ENCODE data around the gene RORC.
"Not testable (repeated sequence)": the region's sequence is repeated elsewhere in the genome, so short reads cannot be mapped to it uniquely, and the experiment has no call there.

RORC gene

GRCh38 chr1:151807766-151808165, 23.8 kb downstream of the RORC start:
- in situ Hi-C loops (cut with MboI; ENCODE audit: low sequenced_read_pairs), result no loop called here

GRCh38 chr1:151807131-151807530, 24.5 kb downstream of the RORC start:
- in situ Hi-C loops (cut with MboI; ENCODE audit: low sequenced_read_pairs), result no loop called here

GRCh38 chr1:151806170-151806569, 25.4 kb downstream of the RORC start:
- in situ Hi-C loops (cut with MboI; ENCODE audit: low sequenced_read_pairs), result no loop called here

- in situ Hi-C loops (cut with MboI; ENCODE audit: low sequenced_read_pairs), result no loop called here
Measured at GRCh38 chr1:151805066-151805820, 26.4 kb downstream of the RORC start, which contains the start of gene LINGO4. Gene LINGO4 (minus strand): TSS chr1:151805419. CDS start chr1:151802704, 2,715 bp downstream.

- in situ Hi-C loops (cut with MboI; ENCODE audit: low sequenced_read_pairs), result no loop called here
Measured at GRCh38 chr1:151803915-151804314, 27.7 kb downstream of the RORC start.

GRCh38 chr1:151803164-151803563, 28.4 kb downstream of the RORC start:
- in situ Hi-C loops (cut with MboI; ENCODE audit: low sequenced_read_pairs), result no loop called here

- in situ Hi-C loops (cut with MboI; ENCODE audit: low sequenced_read_pairs), result no loop called here
Measured at GRCh38 chr1:151802372-151802771, 29.2 kb downstream of the RORC start.

- in situ Hi-C loops (cut with MboI; ENCODE audit: low sequenced_read_pairs), result no loop called here
Measured at GRCh38 chr1:151801846-151802245, 29.8 kb downstream of the RORC start.

GRCh38 chr1:151801310-151801820, 30.2 kb downstream of the RORC start:
- in situ Hi-C loops (cut with MboI; ENCODE audit: low sequenced_read_pairs), result no loop called here

- in situ Hi-C loops (cut with MboI; ENCODE audit: low sequenced_read_pairs), result no loop called here
Measured at GRCh38 chr1:151800830-151801229, 30.8 kb downstream of the RORC start.

- in situ Hi-C loops (cut with MboI; ENCODE audit: low sequenced_read_pairs), result no loop called here
Measured at GRCh38 chr1:151799179-151800022, 32.2 kb downstream of the RORC start.

- in situ Hi-C loops (cut with MboI; ENCODE audit: low sequenced_read_pairs), result no loop called here
Measured at GRCh38 chr1:151798571-151798970, 33.0 kb downstream of the RORC start.

- in situ Hi-C loops (cut with MboI; ENCODE audit: low sequenced_read_pairs), result no loop called here
Measured at GRCh38 chr1:151790940-151791651, 40.5 kb downstream of the RORC start.

GRCh38 chr1:151790071-151790939, 41.3 kb downstream of the RORC start, which contains the start of gene TDRKH:
Gene TDRKH (minus strand): TSS chr1:151790500. CDS start chr1:151783022, 7,478 bp downstream.
- in situ Hi-C loops (cut with MboI; ENCODE audit: low sequenced_read_pairs), result no loop called here

GRCh38 chr1:151787689-151788088, 43.9 kb downstream of the RORC start:
- in situ Hi-C loops (cut with MboI; ENCODE audit: low sequenced_read_pairs), result no loop called here

- in situ Hi-C loops (cut with MboI; ENCODE audit: low sequenced_read_pairs), result no loop called here
Measured at GRCh38 chr1:151783796-151784195, 47.8 kb downstream of the RORC start.

- in situ Hi-C loops (cut with MboI; ENCODE audit: low sequenced_read_pairs), result no loop called here
Measured at GRCh38 chr1:151782741-151783140, 48.9 kb downstream of the RORC start.

- in situ Hi-C loops (cut with MboI; ENCODE audit: low sequenced_read_pairs), result not testable (repeated sequence)
Measured at GRCh38 chr1:151782026-151782425, 49.6 kb downstream of the RORC start.

GRCh38 chr1:151780736-151781135, 50.9 kb downstream of the RORC start:
- in situ Hi-C loops (cut with MboI; ENCODE audit: low sequenced_read_pairs), result not testable (repeated sequence)

GRCh38 chr1:151779852-151780251, 51.8 kb downstream of the RORC start:
- in situ Hi-C loops (cut with MboI; ENCODE audit: low sequenced_read_pairs), result no loop called here
